ENCODE results near the gene EDC3. TPM values are rescaled to one million over a fixed set of nuclear protein-coding genes. Genes with fewer than 3 reads are reported as not detected.

The EDC3 gene
- total RNA-seq, 4 donors from 2014 or later = 13.0 to 52.4 (median 23.5) TPM

DNA sequence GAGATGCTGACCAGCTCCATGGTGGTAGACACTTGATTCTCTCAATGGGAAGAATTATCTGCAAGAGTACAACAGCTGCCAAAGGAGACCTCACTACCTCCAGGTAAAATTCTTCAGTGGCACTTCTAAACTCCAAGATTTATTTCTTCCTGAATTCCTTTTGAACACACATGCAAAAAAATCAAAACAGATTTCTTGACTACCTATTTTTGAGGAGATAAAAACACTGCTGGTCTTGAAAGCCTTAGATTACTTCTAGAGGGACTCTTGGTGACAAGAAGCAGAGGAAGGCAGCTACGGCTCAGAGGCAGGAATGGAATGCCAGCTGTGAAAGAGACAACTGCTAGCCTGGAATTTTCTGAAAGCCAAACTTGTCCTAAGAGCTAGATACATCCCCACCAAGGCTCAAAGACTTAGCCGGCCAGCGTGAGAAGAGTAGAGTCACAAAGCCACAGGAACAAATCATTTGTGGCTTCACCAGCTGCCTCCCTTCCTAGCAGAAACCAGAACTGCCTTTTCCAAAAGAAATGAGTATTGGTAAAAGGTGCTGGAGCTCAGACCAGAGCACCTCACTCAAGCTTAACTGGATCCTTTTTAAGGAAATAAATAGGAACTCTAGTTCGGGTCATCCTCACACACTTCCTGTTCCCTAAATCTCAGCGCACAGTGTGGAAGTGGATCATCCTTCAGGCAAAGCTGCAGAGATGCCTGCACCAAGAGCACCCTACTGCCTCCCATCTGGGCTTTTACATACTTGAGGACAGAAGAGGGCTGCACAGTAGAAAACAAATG is 47.6 kb downstream of the EDC3 start:
- Histone ChIP-seq H3K9me3 (no peaks in the 10 kb centered on the region), H3K36me3 (no peaks in the 10 kb centered on the region), H3K27ac (no peak overlapping the region), H3K4me1 (peaks cover 19% of the 10 kb centered on the region), H3K27me3 (no peaks in the 10 kb centered on the region), H3K4me3 (no peak overlapping the region)
- TF ChIP-seq EP300 (IDR thresholded peaks at IDR 0.05) (no peak), POLR2A (IDR thresholded peaks at IDR 0.05) (no peak), POLR2AphosphoS5 (IDR thresholded peaks at IDR 0.05) (no peak)
- TF ChIP-seq, protein P1, sequence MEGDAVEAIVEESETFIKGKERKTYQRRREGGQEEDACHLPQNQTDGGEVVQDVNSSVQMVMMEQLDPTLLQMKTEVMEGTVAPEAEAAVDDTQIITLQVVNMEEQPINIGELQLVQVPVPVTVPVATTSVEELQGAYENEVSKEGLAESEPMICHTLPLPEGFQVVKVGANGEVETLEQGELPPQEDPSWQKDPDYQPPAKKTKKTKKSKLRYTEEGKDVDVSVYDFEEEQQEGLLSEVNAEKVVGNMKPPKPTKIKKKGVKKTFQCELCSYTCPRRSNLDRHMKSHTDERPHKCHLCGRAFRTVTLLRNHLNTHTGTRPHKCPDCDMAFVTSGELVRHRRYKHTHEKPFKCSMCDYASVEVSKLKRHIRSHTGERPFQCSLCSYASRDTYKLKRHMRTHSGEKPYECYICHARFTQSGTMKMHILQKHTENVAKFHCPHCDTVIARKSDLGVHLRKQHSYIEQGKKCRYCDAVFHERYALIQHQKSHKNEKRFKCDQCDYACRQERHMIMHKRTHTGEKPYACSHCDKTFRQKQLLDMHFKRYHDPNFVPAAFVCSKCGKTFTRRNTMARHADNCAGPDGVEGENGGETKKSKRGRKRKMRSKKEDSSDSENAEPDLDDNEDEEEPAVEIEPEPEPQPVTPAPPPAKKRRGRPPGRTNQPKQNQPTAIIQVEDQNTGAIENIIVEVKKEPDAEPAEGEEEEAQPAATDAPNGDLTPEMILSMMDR (IDR thresholded peaks at IDR 0.05) = no peak
- no peak for DNase-seq (ENCODE audit: low spot score in 2 of 2)
- WGBS = 60% methylated on average over 5 of the region's 5 CpGs

DNA sequence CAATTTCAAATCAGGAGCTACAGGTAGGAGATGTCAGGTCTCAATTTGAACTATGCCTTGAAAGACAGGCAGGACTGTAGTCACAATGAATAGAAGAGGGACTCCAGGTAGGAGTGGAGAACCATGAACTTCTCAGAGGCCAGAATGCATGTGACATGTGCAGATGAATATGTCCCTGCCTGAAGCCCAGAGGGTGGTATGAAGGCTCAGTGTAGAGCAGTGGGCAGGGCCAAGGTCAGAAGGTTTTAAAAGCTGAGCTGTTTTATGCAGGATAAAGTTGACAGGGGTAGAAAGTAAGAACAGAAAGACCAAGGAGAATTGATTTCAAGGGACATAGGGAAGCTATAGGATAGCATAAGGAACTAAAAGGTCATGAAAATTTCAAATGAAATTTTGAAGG is 49.3 kb downstream of the EDC3 start:
- Histone ChIP-seq H3K4me1 (peaks cover 30% of the 10 kb centered on the region), H3K27me3 (no peaks in the 10 kb centered on the region), H3K4me3 (no peak overlapping the region), H3K27ac (no peak overlapping the region), H3K9me3 (no peaks in the 10 kb centered on the region), H3K36me3 (no peaks in the 10 kb centered on the region)
- no peak for DNase-seq (ENCODE audit: low spot score in 2 of 2)
- TF ChIP-seq POLR2A (IDR thresholded peaks at IDR 0.05) (no peak), EP300 (IDR thresholded peaks at IDR 0.05) (no peak), POLR2AphosphoS5 (IDR thresholded peaks at IDR 0.05) (no peak)
- TF ChIP-seq, protein P1 (IDR thresholded peaks at IDR 0.05) = no peak

DNA sequence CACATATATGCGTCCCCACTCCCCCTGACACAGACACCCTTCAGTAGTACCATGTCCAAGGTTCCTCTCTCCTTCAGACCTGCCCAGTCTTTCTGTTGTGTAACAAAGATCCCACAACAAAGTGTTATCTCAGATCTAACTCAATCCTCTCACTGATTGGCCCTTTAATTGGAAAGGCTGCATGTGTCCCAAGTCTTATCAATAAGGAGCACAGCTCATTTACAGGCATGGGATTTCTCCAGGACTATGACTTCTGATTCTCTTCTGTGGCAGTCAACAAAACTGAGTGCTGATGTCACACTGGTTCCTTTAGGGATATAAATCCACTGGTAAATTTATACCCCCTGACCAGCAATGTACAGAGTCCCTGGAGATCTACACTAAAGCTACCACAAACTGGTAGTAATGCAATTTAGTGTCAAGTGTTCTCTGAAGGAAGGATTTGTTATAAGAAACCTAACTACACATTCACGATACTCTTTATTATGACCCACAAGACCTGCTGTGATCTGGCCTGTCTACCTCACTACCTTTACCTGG is 52.1 kb downstream of the EDC3 start:
- Histone ChIP-seq H3K4me1 (peaks cover 35% of the 10 kb centered on the region), H3K27ac (peak overlapping the region; percentile 71), H3K4me3 (no peak overlapping the region), H3K9me3 (no peaks in the 10 kb centered on the region), H3K27me3 (no peaks in the 10 kb centered on the region), H3K36me3 (peaks cover 14% of the 10 kb centered on the region)
- no peak for DNase-seq (ENCODE audit: low spot score in 2 of 2)
- WGBS = 92% methylated on average over 2 of the region's 2 CpGs
- TF ChIP-seq POLR2A (IDR thresholded peaks at IDR 0.05) (no peak), EP300 (IDR thresholded peaks at IDR 0.05) (no peak), POLR2AphosphoS5 (IDR thresholded peaks at IDR 0.05) (no peak)
- TF ChIP-seq, protein P1 (IDR thresholded peaks at IDR 0.05) = no peak

DNA sequence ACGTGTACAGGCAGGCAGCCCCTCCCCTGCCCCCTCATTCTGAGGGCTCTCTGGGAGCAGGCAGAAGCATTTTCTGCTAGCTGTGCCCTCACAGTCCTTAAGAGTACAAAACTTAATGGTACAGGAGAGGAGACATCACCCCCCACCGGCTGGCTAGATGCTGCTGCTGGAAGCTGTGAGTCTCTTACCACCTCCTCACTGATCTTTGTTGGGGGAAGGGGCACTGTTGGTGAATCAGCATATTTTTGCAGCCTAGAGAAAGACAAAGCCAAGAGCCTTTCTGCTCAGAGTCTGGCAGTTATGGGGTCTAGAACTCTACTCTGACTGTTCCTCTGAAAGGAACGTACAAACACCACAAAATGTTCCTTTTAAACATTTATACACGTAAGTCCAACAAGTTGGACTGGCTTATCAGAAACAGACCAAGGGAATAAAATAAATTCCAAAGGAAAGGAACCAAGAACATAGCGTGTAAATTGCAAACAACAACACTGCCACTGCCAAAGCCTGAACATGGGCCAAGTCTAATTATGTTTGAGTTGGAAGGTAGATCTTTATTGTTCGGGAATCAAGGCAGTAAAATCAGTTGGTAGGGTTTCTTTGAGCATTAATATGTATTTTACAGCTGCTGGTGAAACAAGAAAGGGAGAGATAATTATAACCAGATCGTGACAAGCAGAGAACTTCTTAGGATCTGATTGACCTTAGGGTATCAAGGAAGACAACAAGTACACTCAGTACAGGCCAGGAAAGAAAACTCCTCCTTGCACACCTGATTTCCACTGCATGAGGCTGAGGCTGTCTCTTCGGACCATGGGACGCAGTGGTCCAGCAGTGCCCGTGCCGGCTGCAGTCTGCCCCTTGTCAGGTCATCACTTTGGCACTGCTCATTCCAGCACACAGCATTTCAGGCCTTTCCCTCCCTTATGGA is 52.8 kb downstream of the EDC3 start:
- peak overlapping the region; percentile 22 for H3K4me3 ChIP-seq
- peaks cover 35% of the 10 kb centered on the region for H3K4me1 ChIP-seq
- no peak for DNase-seq (ENCODE audit: low spot score in 2 of 2)
- no peaks in the 10 kb centered on the region for H3K9me3 ChIP-seq
- peak overlapping the region; percentile 71 for H3K27ac ChIP-seq
- H3K27me3 ChIP-seq = no peaks in the 10 kb centered on the region
- peaks cover 19% of the 10 kb centered on the region for H3K36me3 ChIP-seq
- 29% methylated on average over 11 of the region's 11 CpGs for WGBS
- TF ChIP-seq POLR2A (IDR thresholded peaks at IDR 0.05) (no peak), POLR2AphosphoS5 (IDR thresholded peaks at IDR 0.05) (no peak), EP300 (IDR thresholded peaks at IDR 0.05) (no peak)
- TF ChIP-seq, protein P1 (IDR thresholded peaks at IDR 0.05) = no peak
